SK-N-MC (cell line): ENCODE data around the gene TNIK.

ENCODE experiments used
- EZH2 ChIP-seq: fragments of 200-600 bp; sonication (generic); IDR thresholded peaks from one replicate; pipeline ENCODE4 v1.6.1; 2017; ENCODE audit warnings: antibody characterized with exemption
- FOXP2 ChIP-seq: optimal IDR thresholded peaks from 2 replicates; pipeline ENCODE3; 2011; ENCODE audit warnings: mild to moderate bottlenecking, moderate library complexity; ENCODE audit not compliant: insufficient read depth; ENCODE audit errors: extremely low read length, control extremely low read depth
- POLR2AphosphoS5 ChIP-seq: IDR thresholded peaks from 2 replicates; pipeline ENCODE4 v1.6.1; 2012; ENCODE audit warnings: mild to moderate bottlenecking, low read depth, low read length, borderline replicate concordance

GRCh38 chr3:171187706-171188290, 272.4 kb downstream of the TNIK start:
- no peak for TF ChIP-seq POLR2AphosphoS5
- TF ChIP-seq EZH2, result no peak
- no peak for TF ChIP-seq FOXP2
